DND-41 (cell line): ENCODE data around the gene DHRSX.

Experiments
- ATAC-seq: fragments of 200-7000 bp; cut with Tn5 transposase; 3 replicates; pipeline ENCODE4 v1.9.1; 2021; ENCODE audit warnings: low read depth; ENCODE audit not compliant: insufficient read depth
- DNase-seq: peaks from one replicate; pipeline ENCODE4 v3.0.0-alpha.2; 2020
- H2AFZ ChIP-seq: 2 replicates; pipeline ENCODE4 v1.6.0; 2012; ENCODE audit warnings: low read depth, low read length
- H3K27ac ChIP-seq: 2 replicates; pipeline ENCODE4 v1.5.1; 2012; ENCODE audit warnings: low read length, inconsistent platforms
- H3K27me3 ChIP-seq: fragments of 200-600 bp; sonication (generic); 2 replicates; pipeline ENCODE4 v1.6.0; 2012; ENCODE audit warnings: low read length, mild to moderate bottlenecking, inconsistent platforms; ENCODE audit not compliant: insufficient read depth, poor library complexity
- H3K36me3 ChIP-seq: 2 replicates; pipeline ENCODE4 v1.5.1; 2012; ENCODE audit warnings: low read length, inconsistent platforms; ENCODE audit not compliant: insufficient read depth
- H3K4me1 ChIP-seq: 2 replicates; pipeline ENCODE4 v1.5.1; 2012; ENCODE audit warnings: mild to moderate bottlenecking, low read length; ENCODE audit not compliant: insufficient read depth
- H3K4me2 ChIP-seq: 2 replicates; pipeline ENCODE4 v1.6.0; 2012; ENCODE audit warnings: mild to moderate bottlenecking, moderate library complexity, low read length, inconsistent platforms; ENCODE audit not compliant: insufficient read depth
- H3K4me3 ChIP-seq, 2 experiments: fragments of 200-600 bp in 1 of 2; shearing (Covaris generic) in 1 of 2; 2 replicates each; pipeline ENCODE4 v1.5.1; 2012 to 2016; ENCODE audit warnings: inconsistent platforms in 2 of 2, low read length in 2 of 2, mild to moderate bottlenecking in 2 of 2, low read depth in 1 of 2, moderate library complexity in 1 of 2
- H3K79me2 ChIP-seq: 2 replicates; pipeline ENCODE4 v1.6.0; 2012; ENCODE audit warnings: low read length, inconsistent platforms; ENCODE audit not compliant: insufficient read depth
- H3K9ac ChIP-seq: 2 replicates; pipeline ENCODE4 v1.6.0; 2012; ENCODE audit warnings: low read depth, mild to moderate bottlenecking, inconsistent platforms, low read length, moderate library complexity
- H3K9me3 ChIP-seq: 2 replicates; pipeline ENCODE4 v1.5.1; 2012; ENCODE audit warnings: low read length, moderate library complexity, mild to moderate bottlenecking, inconsistent platforms; ENCODE audit not compliant: insufficient read depth, severe bottlenecking
- H4K20me1 ChIP-seq: 2 replicates; pipeline ENCODE4 v1.6.0; 2012; ENCODE audit warnings: low read length; ENCODE audit not compliant: insufficient read depth
- EZH2 ChIP-seq: IDR thresholded peaks from 3 replicates; pipeline ENCODE4 v1.6.1; 2012; ENCODE audit warnings: borderline replicate concordance, low read depth, mild to moderate bottlenecking, moderate library complexity, low read length, inconsistent platforms; ENCODE audit not compliant: severe bottlenecking
- TF ChIP-seq, protein P1 (sequence below): IDR thresholded peaks from 2 replicates; pipeline ENCODE4 v1.5.1; 2012; ENCODE audit warnings: borderline replicate concordance, low read length, moderate library complexity, mild to moderate bottlenecking; ENCODE audit not compliant: poor library complexity, severe bottlenecking; ENCODE audit errors: extremely low read depth

Gene DHRSX

DNA sequence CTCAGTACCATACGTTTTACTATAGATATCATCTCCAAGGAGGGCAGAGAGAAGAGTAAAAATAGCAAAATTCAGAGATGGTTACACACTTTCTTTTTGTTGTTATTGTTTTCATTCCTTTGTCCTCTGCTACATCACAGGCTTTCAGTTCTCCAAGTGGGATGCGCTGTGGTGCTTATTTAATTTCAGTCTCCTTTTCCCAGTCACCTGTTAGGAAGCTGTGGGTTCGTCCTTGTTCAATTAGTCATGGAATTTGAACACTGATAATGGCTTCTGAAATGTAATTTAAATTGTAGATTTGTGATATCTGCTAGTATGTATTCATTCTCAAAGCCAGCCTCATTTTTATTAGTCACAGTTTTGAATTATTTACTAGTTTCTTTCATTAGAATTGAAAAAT is 38.8 kb upstream of the DHRSX start:
- no peaks in the 10 kb centered on the region for H3K4me1 ChIP-seq
- H3K27ac ChIP-seq, result no peak overlapping the region
- TF ChIP-seq, protein P1, sequence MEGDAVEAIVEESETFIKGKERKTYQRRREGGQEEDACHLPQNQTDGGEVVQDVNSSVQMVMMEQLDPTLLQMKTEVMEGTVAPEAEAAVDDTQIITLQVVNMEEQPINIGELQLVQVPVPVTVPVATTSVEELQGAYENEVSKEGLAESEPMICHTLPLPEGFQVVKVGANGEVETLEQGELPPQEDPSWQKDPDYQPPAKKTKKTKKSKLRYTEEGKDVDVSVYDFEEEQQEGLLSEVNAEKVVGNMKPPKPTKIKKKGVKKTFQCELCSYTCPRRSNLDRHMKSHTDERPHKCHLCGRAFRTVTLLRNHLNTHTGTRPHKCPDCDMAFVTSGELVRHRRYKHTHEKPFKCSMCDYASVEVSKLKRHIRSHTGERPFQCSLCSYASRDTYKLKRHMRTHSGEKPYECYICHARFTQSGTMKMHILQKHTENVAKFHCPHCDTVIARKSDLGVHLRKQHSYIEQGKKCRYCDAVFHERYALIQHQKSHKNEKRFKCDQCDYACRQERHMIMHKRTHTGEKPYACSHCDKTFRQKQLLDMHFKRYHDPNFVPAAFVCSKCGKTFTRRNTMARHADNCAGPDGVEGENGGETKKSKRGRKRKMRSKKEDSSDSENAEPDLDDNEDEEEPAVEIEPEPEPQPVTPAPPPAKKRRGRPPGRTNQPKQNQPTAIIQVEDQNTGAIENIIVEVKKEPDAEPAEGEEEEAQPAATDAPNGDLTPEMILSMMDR, result no peak
- TF ChIP-seq EZH2, result no peak
- H3K27me3 ChIP-seq, result no peaks in the 10 kb centered on the region
- no peaks in the 10 kb centered on the region for H4K20me1 ChIP-seq
- no peak overlapping the region for H3K4me3 ChIP-seq
- H2AFZ ChIP-seq, result no peak overlapping the region
- no peaks in the 10 kb centered on the region for H3K79me2 ChIP-seq
- no peaks in the 10 kb centered on the region for H3K36me3 ChIP-seq
- DNase-seq, result no peak
- H3K9ac ChIP-seq, result no peak overlapping the region
- H3K4me2 ChIP-seq, result no peak overlapping the region
- no peaks in the 10 kb centered on the region for H3K9me3 ChIP-seq
- ATAC-seq, result no peak

GRCh38 chrX:2538031-2538757 is 37.4 kb upstream of the DHRSX start:
- no peaks in the 10 kb centered on the region for H3K36me3 ChIP-seq
- no peak overlapping the region for H3K4me2 ChIP-seq
- no peaks in the 10 kb centered on the region for H3K9me3 ChIP-seq
- no peaks in the 10 kb centered on the region for H3K4me1 ChIP-seq
- no peak overlapping the region for H3K4me3 ChIP-seq
- no peaks in the 10 kb centered on the region for H3K27me3 ChIP-seq
- H3K79me2 ChIP-seq, result no peaks in the 10 kb centered on the region
- H4K20me1 ChIP-seq, result no peaks in the 10 kb centered on the region
- H3K9ac ChIP-seq, result no peak overlapping the region
- no peak for TF ChIP-seq EZH2
- TF ChIP-seq, protein P1, result no peak
- ATAC-seq, result no peak
- H2AFZ ChIP-seq, result no peak overlapping the region
- no peak overlapping the region for H3K27ac ChIP-seq
- no peak for DNase-seq

GRCh38 chrX:2536974-2537373 is 36.2 kb upstream of the DHRSX start:
- ATAC-seq (no peak), DNase-seq (no peak)
- Histone ChIP-seq H3K36me3 (no peaks in the 10 kb centered on the region), H2AFZ (no peak overlapping the region), H3K4me3 (no peak overlapping the region), H4K20me1 (no peaks in the 10 kb centered on the region), H3K4me1 (no peaks in the 10 kb centered on the region), H3K4me2 (no peak overlapping the region), H3K79me2 (no peaks in the 10 kb centered on the region), H3K27ac (no peak overlapping the region), H3K9me3 (no peaks in the 10 kb centered on the region), H3K27me3 (no peaks in the 10 kb centered on the region), H3K9ac (no peak overlapping the region)
- TF ChIP-seq, protein P1, result no peak
- no peak for TF ChIP-seq EZH2
